ENCODE results near the gene TAF11L2.
"Not testable (repeated sequence)": the region's sequence is repeated elsewhere in the genome, so short reads cannot be mapped to it uniquely, and the experiment has no call there.

DNA sequence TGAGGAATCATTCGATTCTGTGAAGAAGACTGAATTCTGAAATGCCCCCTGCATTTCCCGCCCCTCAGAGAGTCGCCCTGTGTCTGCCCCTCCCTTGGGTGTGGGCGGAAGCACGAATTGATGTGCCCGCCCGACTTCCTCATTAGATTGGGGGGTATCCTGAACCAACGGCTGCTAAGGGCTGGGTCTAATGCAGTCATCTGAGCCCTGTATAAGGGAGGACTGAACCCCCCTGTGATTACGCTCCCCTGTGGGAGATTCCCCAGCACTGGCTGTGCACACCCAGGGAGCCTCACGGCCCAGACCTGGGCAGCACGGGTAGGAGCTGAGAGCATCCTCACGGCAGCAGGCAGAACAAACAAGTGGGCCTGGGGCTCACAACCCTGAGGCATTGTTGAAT lies 19.5 kb downstream of the TAF11L2 start:
- TF ChIP-seq, protein P1, sequence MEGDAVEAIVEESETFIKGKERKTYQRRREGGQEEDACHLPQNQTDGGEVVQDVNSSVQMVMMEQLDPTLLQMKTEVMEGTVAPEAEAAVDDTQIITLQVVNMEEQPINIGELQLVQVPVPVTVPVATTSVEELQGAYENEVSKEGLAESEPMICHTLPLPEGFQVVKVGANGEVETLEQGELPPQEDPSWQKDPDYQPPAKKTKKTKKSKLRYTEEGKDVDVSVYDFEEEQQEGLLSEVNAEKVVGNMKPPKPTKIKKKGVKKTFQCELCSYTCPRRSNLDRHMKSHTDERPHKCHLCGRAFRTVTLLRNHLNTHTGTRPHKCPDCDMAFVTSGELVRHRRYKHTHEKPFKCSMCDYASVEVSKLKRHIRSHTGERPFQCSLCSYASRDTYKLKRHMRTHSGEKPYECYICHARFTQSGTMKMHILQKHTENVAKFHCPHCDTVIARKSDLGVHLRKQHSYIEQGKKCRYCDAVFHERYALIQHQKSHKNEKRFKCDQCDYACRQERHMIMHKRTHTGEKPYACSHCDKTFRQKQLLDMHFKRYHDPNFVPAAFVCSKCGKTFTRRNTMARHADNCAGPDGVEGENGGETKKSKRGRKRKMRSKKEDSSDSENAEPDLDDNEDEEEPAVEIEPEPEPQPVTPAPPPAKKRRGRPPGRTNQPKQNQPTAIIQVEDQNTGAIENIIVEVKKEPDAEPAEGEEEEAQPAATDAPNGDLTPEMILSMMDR (IDR thresholded peaks at IDR 0.05; ENCODE audit: low read length): not testable (repeated sequence)
- not testable (repeated sequence) for TF ChIP-seq EZH2 (IDR thresholded peaks at IDR 0.05; ENCODE audit: borderline replicate concordance, low read length)
